ENCODE results near the gene PROM1. TPM values are rescaled to one million over a fixed set of nuclear protein-coding genes. Genes with fewer than 3 reads are reported as not detected.

The PROM1 gene
- total and polyA plus RNA-seq, 2 of the 4 experiments (the other 2 are of a cell fraction): not detected

GRCh38 chr4:16043642-16044498 lies 40.0 kb downstream of the PROM1 start:
- no peak overlapping the region for H2BK5ac ChIP-seq (ENCODE audit: low read depth, low read length, poor library complexity, severe bottlenecking)

More at GRCh38 chr4:16043642-16044498, 40.0 kb downstream of the PROM1 start:
- Histone ChIP-seq H3K18ac (ENCODE audit: low read depth, low read length) (no peak overlapping the region), H3K79me1 (ENCODE audit: low read depth in 1 of 2, low read length in 2 of 2) (no peaks in the 10 kb centered on the region), H2BK20ac (ENCODE audit: low read depth, low read length) (no peak overlapping the region), H4K8ac (ENCODE audit: low read depth in 2 of 2, low read length in 2 of 2) (no peak overlapping the region), H2AFZ (replicated peaks; ENCODE audit: low read length, poor library complexity) (no peak overlapping the region), H2BK15ac (ENCODE audit: low read depth, low read length) (no peak overlapping the region), H2BK120ac (ENCODE audit: low read depth, low read length) (no peak overlapping the region; the same call in 1 of the 2 replicates), H4K20me1 (ENCODE audit: insufficient read depth, low read length) (no peaks in the 10 kb centered on the region), H3K14ac (replicated peaks; ENCODE audit: low read depth, low read length) (no peak overlapping the region), H2AK5ac (ENCODE audit: low read depth, low read length) (no peak overlapping the region), H3K4me2 (ENCODE audit: low read depth, low read length) (no peak overlapping the region), H3K23ac (ENCODE audit: low read depth, low read length) (no peak overlapping the region), H3K27ac (ENCODE audit: insufficient read depth, low read length) (no peak overlapping the region), H3K4ac (ENCODE audit: low read depth, low read length) (no peak overlapping the region), H3K4me1 (ENCODE audit: control insufficient read depth, insufficient read depth, low read length) (no peaks in the 10 kb centered on the region), H3K27me3 (ENCODE audit: control insufficient read depth, insufficient read depth, low read length) (peaks cover 18% of the 10 kb centered on the region), H4K91ac (ENCODE audit: insufficient read depth, low read depth, low read length) (no peak overlapping the region), H3K36me3 (ENCODE audit: control insufficient read depth, insufficient read depth, low read length) (no peaks in the 10 kb centered on the region), H3K9ac (ENCODE audit: low read depth, low read length) (no peak overlapping the region), H3K4me3 (ENCODE audit: insufficient read depth, low read depth, low read length) (no peak overlapping the region), H3K9me1 (ENCODE audit: insufficient read depth, low read length) (no peaks in the 10 kb centered on the region), H4K5ac (ENCODE audit: low read depth, low read length) (no peak overlapping the region), H3K9me3 (ENCODE audit: control insufficient read depth, insufficient read depth, low read length) (no peaks in the 10 kb centered on the region), H2AK9ac (replicated peaks; ENCODE audit: low read depth, low read length, poor library complexity) (peak overlapping the region; percentile 19), H3K56ac (ENCODE audit: extremely low read depth, insufficient read depth, low read length) (no peak overlapping the region)
- TF ChIP-seq POLR2A (IDR thresholded peaks at IDR 0.05; ENCODE audit: low read depth, low read length) (no peak), CEBPB (IDR thresholded peaks at IDR 0.05; ENCODE audit: low read depth, low read length) (no peak), SMC3 (IDR thresholded peaks at IDR 0.05; ENCODE audit: low read depth, low read length) (no peak), MAZ (IDR thresholded peaks at IDR 0.05; ENCODE audit: borderline replicate concordance, low read depth, low read length) (no peak), BHLHE40 (IDR thresholded peaks at IDR 0.05; ENCODE audit: low read depth, low read length) (no peak), FOS (IDR thresholded peaks at IDR 0.05; ENCODE audit: low read depth, low read length) (no peak), RAD21 (IDR thresholded peaks at IDR 0.05; ENCODE audit: low read length) (no peak), NFE2L2 (IDR thresholded peaks at IDR 0.05; ENCODE audit: low read depth, low read length) (no peak), MXI1 (IDR thresholded peaks at IDR 0.05; ENCODE audit: borderline replicate concordance, low read depth, low read length) (no peak), RFX5 (IDR thresholded peaks at IDR 0.05; ENCODE audit: low read depth, low read length) (no peak), MAFK (IDR thresholded peaks at IDR 0.05; ENCODE audit: low read depth, low read length) (no peak), ELK1 (IDR thresholded peaks at IDR 0.05; ENCODE audit: borderline replicate concordance, low read depth, low read length) (no peak), RCOR1 (IDR thresholded peaks at IDR 0.05; ENCODE audit: insufficient replicate concordance, low read length) (no peak), CTCF (conservative IDR thresholded peaks at IDR 0.05; ENCODE audit: low read depth, low read length) (no peak), CHD1 (IDR thresholded peaks at IDR 0.05; ENCODE audit: low read depth, low read length) (no peak)
- 60% methylated on average over 1 of the region's 11 CpGs; no CpG with 5 or more reads in 1 of the 2 experiments for WGBS, 2 experiments (ENCODE audit: extremely low coverage in 2 of 2, insufficient read length in 1 of 2)
- no TSS peak for BruUV-seq (replicated peaks)
- ChIA-PET POLR2A (ENCODE audit: unreplicated experiment) (no interaction called here), CTCF (no interaction called here)
- dilution Hi-C loops (cut with HindIII; ENCODE audit: low sequenced_read_pairs, unreplicated experiment): no loop called here
- intact Hi-C loops (cut with micrococcal nuclease): no loop called here
- no peak for ATAC-seq (ENCODE audit: low read depth)
- DNase-seq: no peak
- in situ Hi-C loops (cut with MboI; ENCODE audit: low sequenced_read_pairs): no loop called here
